B cell (primary cell): ENCODE results near the gene EVL. TPM values are rescaled to one million over a fixed set of nuclear protein-coding genes. Genes with fewer than 3 reads are reported as not detected.

Experiments used
- ATAC-seq: fragments of 200-7000 bp; cut with Tn5 transposase; one replicate; pipeline ENCODE4 v1.10.0; 2021; ENCODE audit warnings: low read depth, mild to moderate bottlenecking, moderate number of reproducible peaks, moderate library complexity
- CTCF ChIA-PET: fragments of 350-600 bp; sonication (Branson Sonifier 250); formaldehyde crosslinking; loops from one replicate; lab custom pipeline; 2021; ENCODE audit warnings: antibody characterized with exemption, inconsistent platforms; lab: Charles Lee
- POLR2A ChIA-PET: fragments of 350-600 bp; sonication (Branson Sonifier 250); formaldehyde crosslinking; loops from one replicate; lab custom pipeline; 2021; ENCODE audit warnings: antibody characterized with exemption; lab: Charles Lee
- DNase-seq: peaks from one replicate; pipeline ENCODE4 v3.0.0; 2013
- H2AFZ ChIP-seq: 2 replicates; pipeline ENCODE4 v1.6.1; 2012; ENCODE audit warnings: mild to moderate bottlenecking, low read depth, low read length; ENCODE audit not compliant: insufficient read depth, poor library complexity, severe bottlenecking
- H3K27ac ChIP-seq, 2 donors: 1 replicate in 1 of 2; 2 replicates in 1 of 2; pipeline ENCODE4 v1.5.1; 2012 to 2013; ENCODE audit warnings: low read length in 2 of 2, mild to moderate bottlenecking in 2 of 2, moderate library complexity in 1 of 2
- H3K27me3 ChIP-seq, 4 experiments: fragments of 200-600 bp in 1 of 4; sonication (generic) in 1 of 4; replicated peaks in 1 of 4; 1 replicate in 2 of 4; 2 replicates in 2 of 4; pipeline versions ENCODE4 v1.6.1 to v1.7.0; 2013 to 2016; ENCODE audit warnings: low read length in 3 of 4, mild to moderate bottlenecking in 2 of 4, mixed read lengths in 1 of 4, moderate library complexity in 1 of 4; ENCODE audit not compliant: insufficient read depth in 4 of 4, control insufficient read depth in 3 of 4; ENCODE audit errors: control extremely low read depth in 1 of 4
- H3K36me3 ChIP-seq, 2 experiments: replicated peaks in 1 of 2; 1 replicate in 1 of 2; 2 replicates in 1 of 2; pipeline versions ENCODE4 v1.6.1 to v1.7.1; 2013; ENCODE audit warnings: low read length in 1 of 2; ENCODE audit not compliant: insufficient read depth in 2 of 2, control insufficient read depth in 1 of 2; ENCODE audit errors: control extremely low read depth in 1 of 2, extremely low read depth in 1 of 2
- H3K4me1 ChIP-seq, 2 donors: fragments of 200-600 bp in 1 of 2; sonication (generic) in 1 of 2; 1 replicate in 1 of 2; 2 replicates in 1 of 2; pipeline versions ENCODE4 v1.5.1 to v1.6.1; 2013 to 2017; ENCODE audit warnings: low read length in 2 of 2; ENCODE audit not compliant: control insufficient read depth in 2 of 2, insufficient read depth in 2 of 2
- H3K4me2 ChIP-seq: replicated peaks from 2 replicates; pipeline ENCODE3; 2012; ENCODE audit warnings: mild to moderate bottlenecking, low read depth, low read length; ENCODE audit not compliant: poor library complexity, severe bottlenecking
- H3K4me3 ChIP-seq, 5 experiments: fragments of 200-600 bp in 1 of 5; sonication (generic) in 1 of 5; 1 replicate in 3 of 5; 2 replicates in 2 of 5; pipeline versions ENCODE4 v1.5.1 to v1.7.0; 2011 to 2016; ENCODE audit warnings: low read length in 4 of 5, mild to moderate bottlenecking in 4 of 5, low read depth in 2 of 5, control low read depth in 1 of 5, moderate library complexity in 1 of 5; ENCODE audit not compliant: insufficient read depth in 1 of 5; ENCODE audit errors: control extremely low read depth in 1 of 5, extremely low read depth in 1 of 5
- H3K79me2 ChIP-seq: fragments of 200-600 bp; sonication (generic); one replicate; pipeline ENCODE4 v1.6.0; 2016; ENCODE audit warnings: low read length; ENCODE audit not compliant: control insufficient read depth, insufficient read depth
- H3K9ac ChIP-seq: fragments of 200-600 bp; sonication (generic); 2 replicates; pipeline ENCODE4 v1.6.1; 2017; ENCODE audit warnings: mild to moderate bottlenecking, low read length, moderate library complexity
- H3K9me3 ChIP-seq, 3 donors: one replicate each; pipeline versions ENCODE4 v1.6.1 to v1.7.1; 2013; ENCODE audit warnings: low read length in 2 of 3; ENCODE audit not compliant: control insufficient read depth in 2 of 3, insufficient read depth in 1 of 3; ENCODE audit errors: control extremely low read depth in 1 of 3
- H4K20me1 ChIP-seq: 2 replicates; pipeline ENCODE4 v1.6.0; 2012; ENCODE audit warnings: mild to moderate bottlenecking, low read length; ENCODE audit not compliant: insufficient read depth, control insufficient read depth, poor library complexity, severe bottlenecking
- H3K27ac Mint-ChIP-seq: one replicate; pipeline ENCODE4 v1.8.0; 2021; ENCODE audit warnings: mixed read lengths
- H3K27me3 Mint-ChIP-seq: one replicate; pipeline ENCODE4 v1.8.0; 2021; ENCODE audit warnings: mixed read lengths
- H3K4me1 Mint-ChIP-seq: one replicate; pipeline ENCODE4 v1.8.0; 2021; ENCODE audit warnings: mixed read lengths
- H3K4me3 Mint-ChIP-seq: one replicate; pipeline ENCODE4 v1.8.0; 2021; ENCODE audit warnings: mixed read lengths
- H3K9me3 Mint-ChIP-seq: one replicate; pipeline ENCODE4 v1.8.0; 2022; ENCODE audit warnings: mixed read lengths; ENCODE audit not compliant: insufficient read depth
- EZH2 ChIP-seq: IDR thresholded peaks from 2 replicates; pipeline ENCODE4 v1.6.1; 2012; ENCODE audit warnings: borderline replicate concordance, low read depth, mild to moderate bottlenecking, moderate library complexity, low read length; ENCODE audit not compliant: insufficient read depth, poor library complexity, severe bottlenecking
- WGBS: methylation state at CpG from one replicate; pipeline ENCODE4 v1.1.5; 2013; ENCODE audit warnings: missing lambda C conversion rate; ENCODE audit not compliant: insufficient coverage; 5-methylcytosine and 5-hydroxymethylcytosine counted together
- intact Hi-C: fragments of 100-400 bp; cut with micrococcal nuclease; formaldehyde crosslinking; loops from one replicate; pipeline ENCODE4 v1.10.0; 2022
- polyA plus RNA-seq: library from polyadenylated mRNA; depleted of rRNA; stranded (reverse); fragments of >200 nt; gene quantifications from 2 replicates; pipeline ENCODE4 v1.2.3, GENCODE V29; 2012
- total RNA-seq, 2 donors: library from RNA; stranded (reverse); fragments of 120-200 nt in 1 of 2; gene quantifications; 1 replicate in 1 of 2; 2 replicates in 1 of 2; pipeline versions ENCODE4 v1.2.3 to v1.2.4, GENCODE V29; 2013 to 2022
- TF ChIP-seq, protein P1 (sequence below): fragments of 200-600 bp; IDR thresholded peaks from one replicate; pipeline ENCODE4 v1.8.0; 2022; ENCODE audit warnings: antibody characterized with exemption, mild to moderate bottlenecking

The EVL gene
- total and polyA plus RNA-seq, 2 donors (not counting 1 experiment from before 2014, with no cell fraction given) = 486 to 892 TPM

GRCh38 chr14:100034468-100034867 lies 30.8 kb upstream of the EVL start:
- CTCF ChIA-PET = interaction anchor here (0.7 to 1.3 kb wide), 2 partner anchors 38 to 207 kb away, joined by 3 read pairs; no protein-coding TSS in a partner anchor
- 93% methylated on average over 3 of the region's 4 CpGs for WGBS
- no peaks in the 10 kb centered on the region for H3K79me2 ChIP-seq

DNA sequence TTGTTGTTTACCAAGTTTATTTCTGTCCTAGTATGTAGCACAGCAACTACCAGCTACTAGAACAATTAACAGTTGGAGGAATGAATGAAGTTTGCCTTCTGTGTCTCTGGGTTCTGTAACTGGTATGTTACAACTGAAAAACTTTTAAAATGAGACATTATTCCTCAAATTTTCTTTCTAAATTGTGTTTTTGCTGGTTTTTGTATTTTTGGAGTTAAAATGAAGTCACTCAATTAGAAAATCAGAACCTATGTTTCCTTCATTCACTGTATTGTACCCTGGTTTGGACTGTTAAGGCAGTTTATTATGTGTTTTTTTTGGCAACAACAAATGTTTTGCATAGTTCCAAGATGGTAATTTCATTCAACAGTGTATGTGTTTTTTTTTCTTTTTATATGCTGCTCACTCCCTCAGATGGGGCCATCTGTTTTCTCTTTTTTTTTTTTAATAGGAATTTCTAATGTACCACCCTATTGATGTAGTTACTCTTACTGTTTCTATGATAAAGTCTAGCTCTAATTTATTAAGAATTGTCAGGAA lies 30.2 kb upstream of the EVL start:
- no peak for DNase-seq
- Mint-ChIP-seq H3K4me1 (peaks cover 1% of the 10 kb centered on the region), H3K9me3 (no peaks in the 10 kb centered on the region), H3K27ac (no peak overlapping the region), H3K4me3 (no peak overlapping the region), H3K27me3 (peaks cover 9% of the 10 kb centered on the region)
- ChIA-PET POLR2A (no interaction called here), CTCF (interaction anchor here (0.7 to 2.7 kb wide), 6 partner anchors 10 to 206 kb away, joined by 3 to 12 read pairs (median 4); no protein-coding TSS in a partner anchor)
- H3K36me3 ChIP-seq = no peaks in the 10 kb centered on the region
- no peak overlapping the region for H3K9ac ChIP-seq
- H3K4me1 ChIP-seq = no peaks in the 10 kb centered on the region
- H3K9me3 ChIP-seq = no peaks in the 10 kb centered on the region
- H4K20me1 ChIP-seq = no peaks in the 10 kb centered on the region
- TF ChIP-seq, protein P1, sequence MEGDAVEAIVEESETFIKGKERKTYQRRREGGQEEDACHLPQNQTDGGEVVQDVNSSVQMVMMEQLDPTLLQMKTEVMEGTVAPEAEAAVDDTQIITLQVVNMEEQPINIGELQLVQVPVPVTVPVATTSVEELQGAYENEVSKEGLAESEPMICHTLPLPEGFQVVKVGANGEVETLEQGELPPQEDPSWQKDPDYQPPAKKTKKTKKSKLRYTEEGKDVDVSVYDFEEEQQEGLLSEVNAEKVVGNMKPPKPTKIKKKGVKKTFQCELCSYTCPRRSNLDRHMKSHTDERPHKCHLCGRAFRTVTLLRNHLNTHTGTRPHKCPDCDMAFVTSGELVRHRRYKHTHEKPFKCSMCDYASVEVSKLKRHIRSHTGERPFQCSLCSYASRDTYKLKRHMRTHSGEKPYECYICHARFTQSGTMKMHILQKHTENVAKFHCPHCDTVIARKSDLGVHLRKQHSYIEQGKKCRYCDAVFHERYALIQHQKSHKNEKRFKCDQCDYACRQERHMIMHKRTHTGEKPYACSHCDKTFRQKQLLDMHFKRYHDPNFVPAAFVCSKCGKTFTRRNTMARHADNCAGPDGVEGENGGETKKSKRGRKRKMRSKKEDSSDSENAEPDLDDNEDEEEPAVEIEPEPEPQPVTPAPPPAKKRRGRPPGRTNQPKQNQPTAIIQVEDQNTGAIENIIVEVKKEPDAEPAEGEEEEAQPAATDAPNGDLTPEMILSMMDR = no peak
- no peak for TF ChIP-seq EZH2
- no peak for ATAC-seq
- no peak overlapping the region for H3K4me2 ChIP-seq
- intact Hi-C loops = no loop called here
- H3K27me3 ChIP-seq = no peaks in the 10 kb centered on the region
- no peak overlapping the region for H3K27ac ChIP-seq
- no peak overlapping the region for H2AFZ ChIP-seq
- no peak overlapping the region for H3K4me3 ChIP-seq
- no peaks in the 10 kb centered on the region for H3K79me2 ChIP-seq

More at GRCh38 chr14:100034468-100034867, 30.8 kb upstream of the EVL start:
- H4K20me1 ChIP-seq = no peaks in the 10 kb centered on the region
- ATAC-seq = no peak
- H3K4me1 ChIP-seq = no peaks in the 10 kb centered on the region
- no peak for TF ChIP-seq EZH2
- no peaks in the 10 kb centered on the region for H3K36me3 ChIP-seq
- Mint-ChIP-seq H3K4me1 (peaks cover 1% of the 10 kb centered on the region), H3K27ac (no peak overlapping the region), H3K9me3 (no peaks in the 10 kb centered on the region), H3K27me3 (peaks cover 9% of the 10 kb centered on the region), H3K4me3 (no peak overlapping the region)
- H3K4me2 ChIP-seq = no peak overlapping the region
- H3K9ac ChIP-seq = no peak overlapping the region
- POLR2A ChIA-PET = no interaction called here
- no peak overlapping the region for H3K4me3 ChIP-seq
- H3K9me3 ChIP-seq = no peaks in the 10 kb centered on the region
- H3K27me3 ChIP-seq = no peaks in the 10 kb centered on the region
- intact Hi-C loops = no loop called here
- no peak for DNase-seq
- H2AFZ ChIP-seq = no peak overlapping the region
- no peak overlapping the region for H3K27ac ChIP-seq
